Measurements from ENCODE around the gene LBHD2.
A peak's percentile ranks its signal among the peaks of the same experiment; 100 is the strongest.

DNA sequence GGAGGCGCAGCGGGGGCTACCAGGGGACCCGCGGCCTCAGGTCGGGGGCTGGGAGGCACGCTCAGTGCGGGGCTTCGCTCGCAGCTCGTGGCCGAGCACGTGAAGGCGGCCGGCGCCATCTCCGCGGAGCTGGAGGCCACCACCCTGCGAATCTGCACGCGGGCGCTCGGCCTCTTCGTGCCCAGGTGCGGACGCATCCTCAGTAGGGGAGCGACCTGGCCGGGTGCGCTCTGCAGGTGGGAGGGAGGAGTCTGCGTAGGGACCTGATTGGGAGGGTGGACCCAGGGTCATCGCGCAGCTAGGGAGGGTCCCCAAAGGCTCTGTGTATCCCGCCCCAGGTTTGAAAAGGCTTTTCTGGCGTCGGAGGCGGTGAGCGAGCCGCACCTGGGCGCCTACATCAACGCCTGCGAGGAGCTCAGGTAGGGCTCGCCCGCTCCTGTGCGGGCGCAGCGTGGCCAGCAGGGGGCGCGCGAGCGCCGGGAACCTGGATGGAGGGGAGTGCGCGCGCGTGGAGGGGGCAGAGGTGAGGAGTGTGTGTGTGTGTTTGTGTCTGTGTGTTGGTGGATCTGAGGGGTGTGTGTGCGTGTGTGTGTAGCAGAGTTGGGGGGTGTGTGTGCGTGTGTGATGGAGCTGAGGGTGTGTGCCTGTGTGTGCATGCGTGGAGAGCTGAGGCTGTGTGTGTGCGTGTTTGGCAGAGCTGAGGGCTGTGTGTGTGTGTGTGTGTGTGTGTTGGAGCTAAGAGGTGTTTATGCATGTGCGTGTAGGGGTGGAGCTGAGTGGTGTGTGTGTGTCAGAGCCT, 20.8 kb downstream of the LBHD2 start:
- peak; percentile 95 for TF ChIP-seq CTCF (IDR thresholded peaks at IDR 0.05; ENCODE audit: low read depth, low read length)
- no peak for TF ChIP-seq EZH2phosphoT487 (IDR thresholded peaks at IDR 0.05; ENCODE audit: low read depth)

Measured in OCI-LY3 (cell line).